ENCODE results near the gene MAML2. TPM values are rescaled to one million over a fixed set of nuclear protein-coding genes. Genes with fewer than 3 reads are reported as not detected.

MAML2 gene
- total RNA-seq, 1 donor from 2014 or later, result 3.8 TPM

DNA sequence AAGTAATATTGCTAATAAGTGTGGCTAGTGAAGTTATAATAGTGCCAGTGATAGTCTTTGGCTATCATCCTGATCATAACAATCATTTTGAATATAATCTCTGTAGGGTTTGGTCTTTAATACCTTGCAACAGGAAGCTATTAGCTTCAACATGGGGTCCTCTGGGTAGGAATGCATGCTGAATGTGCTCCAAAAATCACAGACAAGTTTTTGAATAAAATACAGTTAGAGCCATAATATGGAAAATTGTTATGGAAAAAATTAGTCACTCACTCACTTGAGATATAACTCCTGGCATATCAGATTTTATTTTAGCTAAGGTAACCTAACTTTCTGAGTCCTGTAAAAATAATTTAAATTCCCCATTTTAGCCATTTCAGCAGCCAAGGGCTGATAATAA, 323.7 kb downstream of the MAML2 start:
- Histone ChIP-seq H3F3A (ENCODE audit: low read depth) (no peaks in the 10 kb centered on the region), H3K27me3 (no peaks in the 10 kb centered on the region), H2AFZ (replicated peaks) (no peak overlapping the region), H3K79me2 (ENCODE audit: low read depth) (no peaks in the 10 kb centered on the region), H3K9me3 (ENCODE audit: low read depth) (no peaks in the 10 kb centered on the region), H3K4me3 (no peak overlapping the region), H3K27ac (no peak overlapping the region), H4K20me1 (ENCODE audit: low read depth) (no peaks in the 10 kb centered on the region), H3K4me1 (peaks cover 18% of the 10 kb centered on the region), H3K4me2 (no peak overlapping the region), H3K9ac (no peak overlapping the region), H3K36me3 (no peaks in the 10 kb centered on the region)
- Mint-ChIP-seq H3K27ac (no peak overlapping the region), H3K36me3 (no peaks in the 10 kb centered on the region), H3K4me1 (peaks cover 33% of the 10 kb centered on the region), H3K9me3 (no peaks in the 10 kb centered on the region), H3K27me3 (ENCODE audit: insufficient read depth, low read depth) (no peaks in the 10 kb centered on the region), H3K4me3 (no peak overlapping the region)
- no peak for DNase-seq (ENCODE audit: low spot score)
- TF ChIP-seq EZH2 (IDR thresholded peaks at IDR 0.05), result no peak
- TF ChIP-seq EZH2phosphoT487 (IDR thresholded peaks at IDR 0.05), result no peak
- TF ChIP-seq, protein P1, sequence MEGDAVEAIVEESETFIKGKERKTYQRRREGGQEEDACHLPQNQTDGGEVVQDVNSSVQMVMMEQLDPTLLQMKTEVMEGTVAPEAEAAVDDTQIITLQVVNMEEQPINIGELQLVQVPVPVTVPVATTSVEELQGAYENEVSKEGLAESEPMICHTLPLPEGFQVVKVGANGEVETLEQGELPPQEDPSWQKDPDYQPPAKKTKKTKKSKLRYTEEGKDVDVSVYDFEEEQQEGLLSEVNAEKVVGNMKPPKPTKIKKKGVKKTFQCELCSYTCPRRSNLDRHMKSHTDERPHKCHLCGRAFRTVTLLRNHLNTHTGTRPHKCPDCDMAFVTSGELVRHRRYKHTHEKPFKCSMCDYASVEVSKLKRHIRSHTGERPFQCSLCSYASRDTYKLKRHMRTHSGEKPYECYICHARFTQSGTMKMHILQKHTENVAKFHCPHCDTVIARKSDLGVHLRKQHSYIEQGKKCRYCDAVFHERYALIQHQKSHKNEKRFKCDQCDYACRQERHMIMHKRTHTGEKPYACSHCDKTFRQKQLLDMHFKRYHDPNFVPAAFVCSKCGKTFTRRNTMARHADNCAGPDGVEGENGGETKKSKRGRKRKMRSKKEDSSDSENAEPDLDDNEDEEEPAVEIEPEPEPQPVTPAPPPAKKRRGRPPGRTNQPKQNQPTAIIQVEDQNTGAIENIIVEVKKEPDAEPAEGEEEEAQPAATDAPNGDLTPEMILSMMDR (IDR thresholded peaks at IDR 0.05), result no peak

DNA sequence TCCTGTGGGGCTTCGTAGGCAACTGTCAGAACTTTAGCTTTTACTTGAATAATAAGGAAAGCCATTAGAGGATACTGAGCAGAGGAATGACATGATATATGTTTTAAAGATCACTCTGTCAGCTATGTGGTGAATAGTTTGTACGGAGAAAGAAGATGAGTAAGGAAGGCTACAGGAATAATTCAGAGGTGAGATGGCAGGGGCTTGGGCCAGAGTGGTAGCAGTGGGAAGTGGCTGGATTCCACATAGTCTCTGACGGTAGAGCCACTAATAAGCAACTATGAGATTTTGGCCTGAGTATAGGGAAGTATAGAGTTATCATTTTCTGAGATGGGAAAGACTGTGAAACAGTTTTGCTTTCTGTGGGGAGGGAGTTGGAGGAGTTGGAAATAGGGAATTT, 325.1 kb downstream of the MAML2 start:
- no peaks in the 10 kb centered on the region for H3K27me3 Mint-ChIP-seq (ENCODE audit: insufficient read depth, low read depth)
- no peak overlapping the region for H3K4me2 ChIP-seq
- no peaks in the 10 kb centered on the region for H3K79me2 ChIP-seq (ENCODE audit: low read depth)
- no peaks in the 10 kb centered on the region for H3K9me3 Mint-ChIP-seq
- no peak overlapping the region for H3K27ac ChIP-seq
- H3K4me1 ChIP-seq, result peaks cover 23% of the 10 kb centered on the region
- H4K20me1 ChIP-seq (ENCODE audit: low read depth), result no peaks in the 10 kb centered on the region
- no peak for DNase-seq (ENCODE audit: low spot score)
- H3K4me3 ChIP-seq, result no peak overlapping the region
- TF ChIP-seq, protein P1 (IDR thresholded peaks at IDR 0.05), result no peak
- no peak for TF ChIP-seq EZH2 (IDR thresholded peaks at IDR 0.05)
- no peak for TF ChIP-seq EZH2phosphoT487 (IDR thresholded peaks at IDR 0.05)
- H2AFZ ChIP-seq (replicated peaks), result no peak overlapping the region
- H3K36me3 Mint-ChIP-seq, result no peaks in the 10 kb centered on the region
- no peaks in the 10 kb centered on the region for H3K9me3 ChIP-seq (ENCODE audit: low read depth)
- peaks cover 47% of the 10 kb centered on the region for H3K4me1 Mint-ChIP-seq
- no peak overlapping the region for H3K9ac ChIP-seq
- no peaks in the 10 kb centered on the region for H3F3A ChIP-seq (ENCODE audit: low read depth)
- H3K36me3 ChIP-seq, result no peaks in the 10 kb centered on the region
- H3K27me3 ChIP-seq, result no peaks in the 10 kb centered on the region
- no peak overlapping the region for H3K4me3 Mint-ChIP-seq
- no peak overlapping the region for H3K27ac Mint-ChIP-seq

DNA sequence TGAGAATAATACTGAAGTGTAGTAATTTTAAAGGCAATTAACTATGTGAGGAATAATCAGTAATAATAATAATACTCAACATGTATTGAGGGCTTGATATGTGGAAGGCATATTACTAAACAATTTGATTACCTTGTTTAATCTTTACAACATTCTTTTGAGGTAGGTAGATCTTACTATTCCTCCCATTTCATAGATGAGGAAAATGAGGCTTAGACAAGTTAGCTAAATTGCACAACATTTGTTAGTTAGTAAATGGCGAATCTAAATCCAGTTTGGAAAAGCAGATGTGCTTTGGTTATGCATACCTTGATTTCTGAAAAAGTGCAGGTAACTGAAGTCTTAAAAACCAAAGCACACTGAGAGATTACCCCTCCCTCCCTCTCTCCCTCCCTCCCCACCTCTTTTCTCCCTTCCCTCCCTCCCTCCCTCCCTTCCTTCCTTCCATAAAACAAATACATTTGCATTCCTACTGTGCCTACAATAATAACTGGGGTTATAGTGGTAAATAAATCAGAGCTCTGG, 326.0 kb downstream of the MAML2 start:
- TF ChIP-seq, protein P1 (IDR thresholded peaks at IDR 0.05), result no peak
- peaks cover 52% of the 10 kb centered on the region for H3K4me1 Mint-ChIP-seq

More for the DNA sequence above, 326.0 kb downstream of the MAML2 start:
- DNase-seq (ENCODE audit: low spot score), result no peak
- H3K4me3 ChIP-seq, result no peak overlapping the region
- H3K36me3 ChIP-seq, result no peaks in the 10 kb centered on the region
- no peaks in the 10 kb centered on the region for H3K27me3 ChIP-seq
- Mint-ChIP-seq H3K9me3 (no peaks in the 10 kb centered on the region), H3K4me3 (no peak overlapping the region), H3K36me3 (no peaks in the 10 kb centered on the region), H3K27me3 (ENCODE audit: insufficient read depth, low read depth) (no peaks in the 10 kb centered on the region), H3K27ac (no peak overlapping the region)
- no peak overlapping the region for H2AFZ ChIP-seq (replicated peaks)
- no peaks in the 10 kb centered on the region for H3F3A ChIP-seq (ENCODE audit: low read depth)
- H3K79me2 ChIP-seq (ENCODE audit: low read depth), result no peaks in the 10 kb centered on the region
- no peak overlapping the region for H3K4me2 ChIP-seq
- H3K9ac ChIP-seq, result no peak overlapping the region
- peaks cover 16% of the 10 kb centered on the region for H3K4me1 ChIP-seq
- no peaks in the 10 kb centered on the region for H4K20me1 ChIP-seq (ENCODE audit: low read depth)
- no peaks in the 10 kb centered on the region for H3K9me3 ChIP-seq (ENCODE audit: low read depth)
- H3K27ac ChIP-seq, result no peak overlapping the region

Data from neural progenitor cell (in vitro differentiated cells).